DND-41 (cell line): ENCODE results near the gene TSPAN18.

Experiments
- ATAC-seq: fragments of 200-7000 bp; cut with Tn5 transposase; 3 replicates; pipeline ENCODE4 v1.9.1; 2021; ENCODE audit warnings: low read depth; ENCODE audit not compliant: insufficient read depth
- DNase-seq: peaks from one replicate; pipeline ENCODE4 v3.0.0-alpha.2; 2020
- H2AFZ ChIP-seq: 2 replicates; pipeline ENCODE4 v1.6.0; 2012; ENCODE audit warnings: low read depth, low read length
- H3K27ac ChIP-seq: 2 replicates; pipeline ENCODE4 v1.5.1; 2012; ENCODE audit warnings: low read length, inconsistent platforms
- H3K27me3 ChIP-seq: fragments of 200-600 bp; sonication (generic); 2 replicates; pipeline ENCODE4 v1.6.0; 2012; ENCODE audit warnings: low read length, mild to moderate bottlenecking, inconsistent platforms; ENCODE audit not compliant: insufficient read depth, poor library complexity
- H3K36me3 ChIP-seq: 2 replicates; pipeline ENCODE4 v1.5.1; 2012; ENCODE audit warnings: low read length, inconsistent platforms; ENCODE audit not compliant: insufficient read depth
- H3K4me1 ChIP-seq: 2 replicates; pipeline ENCODE4 v1.5.1; 2012; ENCODE audit warnings: mild to moderate bottlenecking, low read length; ENCODE audit not compliant: insufficient read depth
- H3K4me2 ChIP-seq: 2 replicates; pipeline ENCODE4 v1.6.0; 2012; ENCODE audit warnings: mild to moderate bottlenecking, moderate library complexity, low read length, inconsistent platforms; ENCODE audit not compliant: insufficient read depth
- H3K4me3 ChIP-seq, 2 experiments: fragments of 200-600 bp in 1 of 2; shearing (Covaris generic) in 1 of 2; 2 replicates each; pipeline ENCODE4 v1.5.1; 2012 to 2016; ENCODE audit warnings: inconsistent platforms in 2 of 2, low read length in 2 of 2, mild to moderate bottlenecking in 2 of 2, low read depth in 1 of 2, moderate library complexity in 1 of 2
- H3K79me2 ChIP-seq: 2 replicates; pipeline ENCODE4 v1.6.0; 2012; ENCODE audit warnings: low read length, inconsistent platforms; ENCODE audit not compliant: insufficient read depth
- H3K9ac ChIP-seq: 2 replicates; pipeline ENCODE4 v1.6.0; 2012; ENCODE audit warnings: low read depth, mild to moderate bottlenecking, inconsistent platforms, low read length, moderate library complexity
- H3K9me3 ChIP-seq: 2 replicates; pipeline ENCODE4 v1.5.1; 2012; ENCODE audit warnings: low read length, moderate library complexity, mild to moderate bottlenecking, inconsistent platforms; ENCODE audit not compliant: insufficient read depth, severe bottlenecking
- H4K20me1 ChIP-seq: 2 replicates; pipeline ENCODE4 v1.6.0; 2012; ENCODE audit warnings: low read length; ENCODE audit not compliant: insufficient read depth
- CTCF ChIP-seq: IDR thresholded peaks from 2 replicates; pipeline ENCODE4 v1.5.1; 2012; ENCODE audit warnings: borderline replicate concordance, low read length, moderate library complexity, mild to moderate bottlenecking; ENCODE audit not compliant: poor library complexity, severe bottlenecking; ENCODE audit errors: extremely low read depth
- EZH2 ChIP-seq: IDR thresholded peaks from 3 replicates; pipeline ENCODE4 v1.6.1; 2012; ENCODE audit warnings: borderline replicate concordance, low read depth, mild to moderate bottlenecking, moderate library complexity, low read length, inconsistent platforms; ENCODE audit not compliant: severe bottlenecking

TSPAN18 gene

GRCh38 chr11:44889266-44889665 lies 162.5 kb downstream of the TSPAN18 start:
- H3K79me2 ChIP-seq, result no peaks in the 10 kb centered on the region
- H3K27ac ChIP-seq, result no peak overlapping the region
- DNase-seq (no peak), ATAC-seq (no peak)
- no peaks in the 10 kb centered on the region for H3K36me3 ChIP-seq
- peaks cover 3% of the 10 kb centered on the region; the same call in 1 of the 2 replicates for H4K20me1 ChIP-seq
- H3K4me1 ChIP-seq, result no peaks in the 10 kb centered on the region
- no peaks in the 10 kb centered on the region for H3K9me3 ChIP-seq
- peaks cover 15% of the 10 kb centered on the region for H3K27me3 ChIP-seq
- H3K9ac ChIP-seq, result no peak overlapping the region
- no peak overlapping the region for H3K4me3 ChIP-seq
- TF ChIP-seq EZH2 (no peak), CTCF (no peak)
- no peak overlapping the region for H3K4me2 ChIP-seq
- no peak overlapping the region for H2AFZ ChIP-seq

- H3K79me2 ChIP-seq, result no peaks in the 10 kb centered on the region
- TF ChIP-seq EZH2, result no peak
- TF ChIP-seq CTCF, result no peak
- no peaks in the 10 kb centered on the region for H3K4me1 ChIP-seq
- DNase-seq (no peak), ATAC-seq (no peak)
- H3K27me3 ChIP-seq, result no peaks in the 10 kb centered on the region
- H2AFZ ChIP-seq, result no peak overlapping the region
- no peak overlapping the region for H3K9ac ChIP-seq
- H3K4me3 ChIP-seq, result no peak overlapping the region
- H3K4me2 ChIP-seq, result no peak overlapping the region
- no peaks in the 10 kb centered on the region for H3K9me3 ChIP-seq
- no peaks in the 10 kb centered on the region for H3K36me3 ChIP-seq
- peaks cover 3% of the 10 kb centered on the region; the same call in 1 of the 2 replicates for H4K20me1 ChIP-seq
- H3K27ac ChIP-seq, result no peak overlapping the region
Observed at GRCh38 chr11:44892843-44893242, 166.1 kb downstream of the TSPAN18 start.

DNA sequence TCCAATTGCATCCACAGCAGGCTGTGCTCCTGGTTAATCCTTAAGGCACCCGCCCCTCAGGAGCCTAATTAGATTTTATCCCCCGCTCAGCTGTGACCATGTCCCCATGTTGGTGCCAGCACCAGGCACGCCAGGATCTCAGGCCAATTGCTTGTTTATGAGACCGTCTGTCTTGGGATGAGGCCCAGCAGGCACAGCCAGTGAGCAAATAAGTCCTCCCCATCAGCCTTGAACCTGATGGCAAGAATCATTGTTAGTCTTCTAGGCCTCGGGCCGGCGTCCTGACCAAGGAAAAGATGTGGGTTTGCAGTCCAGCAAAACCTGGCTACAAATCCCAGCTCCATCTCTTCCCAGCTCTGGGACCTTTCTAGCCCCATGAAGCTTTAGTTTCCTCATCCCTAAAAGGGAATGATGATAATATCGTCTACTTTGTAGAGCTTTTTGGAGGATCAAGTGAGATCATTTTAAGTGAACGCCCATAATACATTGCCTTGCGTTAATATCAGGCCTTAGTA lies 166.6 kb downstream of the TSPAN18 start:
- ATAC-seq (no peak), DNase-seq (no peak)
- H3K4me1 ChIP-seq, result no peaks in the 10 kb centered on the region
- H3K9me3 ChIP-seq, result no peaks in the 10 kb centered on the region
- no peaks in the 10 kb centered on the region for H3K27me3 ChIP-seq
- no peak overlapping the region for H2AFZ ChIP-seq
- no peak for TF ChIP-seq CTCF
- TF ChIP-seq EZH2, result no peak
- no peak overlapping the region for H3K9ac ChIP-seq
- H3K4me3 ChIP-seq, result no peak overlapping the region
- no peaks in the 10 kb centered on the region for H3K79me2 ChIP-seq
- H3K4me2 ChIP-seq, result no peak overlapping the region
- no peaks in the 10 kb centered on the region for H3K36me3 ChIP-seq
- H3K27ac ChIP-seq, result no peak overlapping the region
- H4K20me1 ChIP-seq, result peaks cover 3% of the 10 kb centered on the region; the same call in 1 of the 2 replicates
